Right atrium auricular region (tissue), 2 donors: ENCODE data around the gene RAB11FIP4. TPM values are rescaled to one million over a fixed set of nuclear protein-coding genes. Genes with fewer than 3 reads are reported as not detected.

ENCODE experiments used
- DNase-seq: peaks from one replicate; pipeline ENCODE4 v3.0.0-alpha.2; 2019; ENCODE audit warnings: low spot score
- H3K27ac ChIP-seq, 2 donors: fragments of 200-600 bp; sonication (generic); 1 replicate in 1 of 2; 2 replicates in 1 of 2; pipeline ENCODE4 v1.5.1; 2016 to 2019
- H3K27me3 ChIP-seq, 2 donors: fragments of 200-600 bp; sonication (generic); one replicate each; pipeline versions ENCODE4 v1.5.1 to v1.6.0; 2017 to 2019
- H3K36me3 ChIP-seq: fragments of 200-600 bp; sonication (generic); one replicate; pipeline ENCODE4 v1.5.1; 2016
- H3K4me1 ChIP-seq, 2 donors: fragments of 200-600 bp; sonication (generic); one replicate each; pipeline versions ENCODE4 v1.5.1 to v1.6.0; 2017 to 2019
- H3K4me3 ChIP-seq, 2 donors: fragments of 200-600 bp; sonication (generic); 1 replicate in 1 of 2; 2 replicates in 1 of 2; pipeline ENCODE4 v1.5.1; 2017 to 2019; ENCODE audit warnings: mild to moderate bottlenecking in 1 of 2, moderate library complexity in 1 of 2
- H3K9me3 ChIP-seq, 2 donors: fragments of 200-600 bp; sonication (generic); one replicate each; pipeline ENCODE4 v1.5.1; 2019
- CTCF ChIP-seq, 2 donors: fragments of 200-600 bp; sonication (generic); IDR thresholded peaks; one replicate each; pipeline ENCODE4 v1.5.1; 2019; ENCODE audit warnings: antibody characterized with exemption in 2 of 2
- total RNA-seq, 2 donors: library from RNA; depleted of rRNA; stranded (reverse); fragments of >200 nt; gene quantifications; one replicate each; pipeline ENCODE4 v1.1.0, GENCODE V29; 2016

Gene RAB11FIP4
- total RNA-seq, 2 donors from 2014 or later = 4.4 to 7.2 TPM

- Histone ChIP-seq H3K4me3 (no peak overlapping the region), H3K27ac (no peak overlapping the region)
- no peak for TF ChIP-seq CTCF (IDR thresholded peaks at IDR 0.05)
These were observed 10.2 kb downstream of the RAB11FIP4 start for GRCh38 chr17:31401456-31402254.

GRCh38 chr17:31404028-31404949 lies 12.8 kb downstream of the RAB11FIP4 start:
- no peak for TF ChIP-seq CTCF (IDR thresholded peaks at IDR 0.05)
- Histone ChIP-seq H3K27me3 (no peaks in the 10 kb centered on the region), H3K4me1 (no peaks in the 10 kb centered on the region), H3K36me3 (no peaks in the 10 kb centered on the region), H3K4me3 (no peak overlapping the region), H3K9me3 (no peaks in the 10 kb centered on the region), H3K27ac (no peak overlapping the region)
- no peak for DNase-seq

More at GRCh38 chr17:31401456-31402254, 10.2 kb downstream of the RAB11FIP4 start:
- H3K36me3 ChIP-seq = no peaks in the 10 kb centered on the region
- no peaks in the 10 kb centered on the region for H3K4me1 ChIP-seq
- DNase-seq = no peak
- no peaks in the 10 kb centered on the region for H3K9me3 ChIP-seq
- H3K27me3 ChIP-seq = no peaks in the 10 kb centered on the region

- TF ChIP-seq CTCF (IDR thresholded peaks at IDR 0.05) = no peak
- Histone ChIP-seq H3K9me3 (no peaks in the 10 kb centered on the region), H3K36me3 (no peaks in the 10 kb centered on the region), H3K27me3 (no peaks in the 10 kb centered on the region), H3K4me3 (no peak overlapping the region), H3K4me1 (no peaks in the 10 kb centered on the region), H3K27ac (no peak overlapping the region)
- no peak for DNase-seq
These were observed 14.5 kb downstream of the RAB11FIP4 start for GRCh38 chr17:31405890-31406371.

GRCh38 chr17:31408586-31408985 lies 17.1 kb downstream of the RAB11FIP4 start:
- H3K36me3 ChIP-seq = no peaks in the 10 kb centered on the region
- H3K4me1 ChIP-seq = peaks cover 0 to 2% of the 10 kb centered on the region in 2 donors
- TF ChIP-seq CTCF (IDR thresholded peaks at IDR 0.05) = no peak
- DNase-seq = no peak
- H3K27ac ChIP-seq = no peak overlapping the region
- H3K27me3 ChIP-seq = no peaks in the 10 kb centered on the region
- no peaks in the 10 kb centered on the region for H3K9me3 ChIP-seq
- no peak overlapping the region for H3K4me3 ChIP-seq

- H3K27me3 ChIP-seq = no peaks in the 10 kb centered on the region
These were observed 20.3 kb downstream of the RAB11FIP4 start for GRCh38 chr17:31411707-31412285.

More at GRCh38 chr17:31411707-31412285, 20.3 kb downstream of the RAB11FIP4 start:
- no peak for DNase-seq
- no peak for TF ChIP-seq CTCF (IDR thresholded peaks at IDR 0.05)
- no peak overlapping the region for H3K27ac ChIP-seq
- no peaks in the 10 kb centered on the region for H3K36me3 ChIP-seq
- H3K4me3 ChIP-seq = no peak overlapping the region
- no peaks in the 10 kb centered on the region for H3K9me3 ChIP-seq
- H3K4me1 ChIP-seq = peaks cover 0 to 17% of the 10 kb centered on the region in 2 donors
